Measurements from ENCODE around the gene ANAPC7.

- TF ChIP-seq CTCF (conservative IDR thresholded peaks at IDR 0.05; ENCODE audit: low read length) (no peak), EZH2phosphoT487 (IDR thresholded peaks at IDR 0.05; ENCODE audit: borderline replicate concordance) (no peak)
Measured at GRCh38 chr12:110451263-110451662, 47.8 kb upstream of the ANAPC7 start.

Measured in Loucy (cell line).